ENCODE data around the gene IL32.

IL32 gene

DNA sequence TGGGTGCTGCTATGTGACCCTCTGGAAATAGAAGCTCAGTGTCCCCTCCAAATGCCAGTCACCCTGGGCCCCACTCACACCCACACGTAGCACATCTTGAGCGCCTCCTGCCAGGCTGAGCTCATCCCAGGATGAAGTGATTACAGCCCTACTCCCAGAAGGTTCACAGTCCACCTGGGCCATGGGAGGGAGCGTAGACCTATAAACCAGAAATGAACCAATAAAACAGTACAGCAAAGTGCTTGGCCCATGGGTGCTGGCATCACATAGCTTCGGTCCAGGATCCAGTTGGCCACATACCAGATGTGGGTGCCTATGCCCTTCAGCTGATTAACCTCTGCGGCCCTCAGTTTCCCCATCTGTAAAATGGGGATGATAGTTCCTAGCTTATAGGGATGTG, 26.5 kb upstream of the IL32 start:
- Histone ChIP-seq H3K27ac (ENCODE audit: low read length) (no peak overlapping the region), H4K20me1 (ENCODE audit: insufficient read depth, low read length) (no peaks in the 10 kb centered on the region; the same call in 1 of the 2 replicates), H2AFZ (ENCODE audit: low read depth, low read length) (no peak overlapping the region), H3K79me2 (ENCODE audit: insufficient read depth, low read length) (no peaks in the 10 kb centered on the region), H3K4me1 (ENCODE audit: insufficient read depth, low read length) (no peaks in the 10 kb centered on the region), H3K27me3 (ENCODE audit: insufficient read depth, low read length, poor library complexity) (peaks cover 18% of the 10 kb centered on the region), H3K4me3 (ENCODE audit: low read depth in 1 of 2, low read length in 2 of 2) (no peak overlapping the region), H3K4me2 (ENCODE audit: insufficient read depth, low read length) (no peak overlapping the region), H3K9me3 (ENCODE audit: insufficient read depth, low read length, severe bottlenecking) (no peaks in the 10 kb centered on the region), H3K36me3 (ENCODE audit: insufficient read depth, low read length) (no peaks in the 10 kb centered on the region), H3K9ac (ENCODE audit: low read depth, low read length) (no peak overlapping the region)
- TF ChIP-seq EZH2 (IDR thresholded peaks at IDR 0.05; ENCODE audit: borderline replicate concordance, low read depth, low read length, severe bottlenecking) (no peak), CTCF (IDR thresholded peaks at IDR 0.05; ENCODE audit: borderline replicate concordance, extremely low read depth, low read length, poor library complexity, severe bottlenecking) (no peak)
- ATAC-seq (ENCODE audit: insufficient read depth, low read depth) (no peak), DNase-seq (no peak)

- no peak overlapping the region for H3K27ac ChIP-seq (ENCODE audit: low read length)
- no peak overlapping the region for H3K9ac ChIP-seq (ENCODE audit: low read depth, low read length)
- no peak for ATAC-seq (ENCODE audit: insufficient read depth, low read depth)
- TF ChIP-seq EZH2 (IDR thresholded peaks at IDR 0.05; ENCODE audit: borderline replicate concordance, low read depth, low read length, severe bottlenecking) (no peak), CTCF (IDR thresholded peaks at IDR 0.05; ENCODE audit: borderline replicate concordance, extremely low read depth, low read length, poor library complexity, severe bottlenecking) (no peak)
- H2AFZ ChIP-seq (ENCODE audit: low read depth, low read length) = no peak overlapping the region
- no peaks in the 10 kb centered on the region for H3K79me2 ChIP-seq (ENCODE audit: insufficient read depth, low read length)
- H3K4me1 ChIP-seq (ENCODE audit: insufficient read depth, low read length) = peaks cover 10% of the 10 kb centered on the region
- H3K4me2 ChIP-seq (ENCODE audit: insufficient read depth, low read length) = no peak overlapping the region
- no peaks in the 10 kb centered on the region for H3K9me3 ChIP-seq (ENCODE audit: insufficient read depth, low read length, severe bottlenecking)
- H3K27me3 ChIP-seq (ENCODE audit: insufficient read depth, low read length, poor library complexity) = peaks cover 30% of the 10 kb centered on the region
- H4K20me1 ChIP-seq (ENCODE audit: insufficient read depth, low read length) = peaks cover 2% of the 10 kb centered on the region
- DNase-seq = no peak
- H3K4me3 ChIP-seq (ENCODE audit: low read depth in 1 of 2, low read length in 2 of 2) = no peak overlapping the region
- H3K36me3 ChIP-seq (ENCODE audit: insufficient read depth, low read length) = no peaks in the 10 kb centered on the region
Observed at GRCh38 chr16:3042376-3042775, 23.1 kb upstream of the IL32 start.

DNA sequence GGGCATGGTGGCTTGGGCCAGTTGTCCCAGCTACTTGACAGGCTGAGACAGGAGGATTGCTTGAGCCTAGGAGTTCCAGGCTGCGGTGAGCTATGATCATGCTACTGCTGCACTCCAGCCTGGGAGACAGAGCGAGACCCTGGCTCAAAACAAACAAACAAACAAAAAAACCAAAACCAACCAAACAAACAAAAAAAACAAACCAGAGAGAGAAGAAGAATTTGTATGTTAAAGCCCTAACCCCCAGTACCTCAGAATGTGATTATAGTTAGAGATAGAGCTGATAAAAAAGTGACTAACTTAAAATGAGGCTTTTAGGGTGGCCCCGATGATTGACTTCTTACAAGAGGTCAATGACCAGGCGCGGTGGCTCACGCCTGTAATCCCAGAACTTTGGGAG, 20.7 kb upstream of the IL32 start:
- no peaks in the 10 kb centered on the region for H3K9me3 ChIP-seq (ENCODE audit: insufficient read depth, low read length, severe bottlenecking)
- peaks cover 10% of the 10 kb centered on the region for H3K4me1 ChIP-seq (ENCODE audit: insufficient read depth, low read length)
- DNase-seq (no peak), ATAC-seq (ENCODE audit: insufficient read depth, low read depth) (no peak)
- H2AFZ ChIP-seq (ENCODE audit: low read depth, low read length) = no peak overlapping the region
- no peaks in the 10 kb centered on the region for H3K79me2 ChIP-seq (ENCODE audit: insufficient read depth, low read length)
- TF ChIP-seq CTCF (IDR thresholded peaks at IDR 0.05; ENCODE audit: borderline replicate concordance, extremely low read depth, low read length, poor library complexity, severe bottlenecking) (no peak), EZH2 (IDR thresholded peaks at IDR 0.05; ENCODE audit: borderline replicate concordance, low read depth, low read length, severe bottlenecking) (no peak)
- no peak overlapping the region for H3K27ac ChIP-seq (ENCODE audit: low read length)
- no peak overlapping the region for H3K4me2 ChIP-seq (ENCODE audit: insufficient read depth, low read length)
- no peak overlapping the region for H3K9ac ChIP-seq (ENCODE audit: low read depth, low read length)
- H4K20me1 ChIP-seq (ENCODE audit: insufficient read depth, low read length) = peaks cover 2% of the 10 kb centered on the region; the same call in 1 of the 2 replicates
- no peaks in the 10 kb centered on the region for H3K36me3 ChIP-seq (ENCODE audit: insufficient read depth, low read length)
- peaks cover 25% of the 10 kb centered on the region for H3K27me3 ChIP-seq (ENCODE audit: insufficient read depth, low read length, poor library complexity)
- no peak overlapping the region for H3K4me3 ChIP-seq (ENCODE audit: low read depth in 1 of 2, low read length in 2 of 2)
